H1 (cell line): Measurements from ENCODE around the gene DDX18. TPM values are rescaled to one million over a fixed set of nuclear protein-coding genes. Genes with fewer than 3 reads are reported as not detected.

ENCODE experiments used
- CTCF ChIA-PET: fragments of 300-600 bp; sonication (Branson Sonifier 250); formaldehyde crosslinking; loops from one replicate; lab custom pipeline; 2021; ENCODE audit not compliant: partially characterized antibody; lab: Charles Lee
- POLR2A ChIA-PET: fragments of 300-600 bp; sonication (Branson Sonifier 250); formaldehyde crosslinking; loops from one replicate; lab custom pipeline; 2021; ENCODE audit warnings: inconsistent platforms; ENCODE audit not compliant: partially characterized antibody; lab: Charles Lee
- DNase-seq, 2 experiments: peaks; one replicate each; pipeline versions ENCODE4 v3.0.0 to v3.0.0-alpha.2; 2010 to 2022; ENCODE audit warnings: low spot score in 2 of 2, low read depth in 1 of 2, mixed read lengths in 1 of 2
- FAIRE-seq: peaks from 2 replicates; lab custom pipeline; 2011; peaks lifted over from hg19 to GRCh38; lab: Jason Lieb, UNC
- H2AFZ ChIP-seq: 2 replicates; pipeline ENCODE4 v1.8.1; 2012; ENCODE audit warnings: low read length, inconsistent platforms
- H2AK5ac ChIP-seq: 2 replicates; pipeline ENCODE4 v1.6.1; 2013; ENCODE audit warnings: low read depth, low read length
- H2BK120ac ChIP-seq: replicated peaks from 2 replicates; pipeline ENCODE3; 2013; ENCODE audit warnings: low read depth, low read length, inconsistent platforms
- H2BK12ac ChIP-seq: 2 replicates; pipeline ENCODE4 v1.6.1; 2013; ENCODE audit warnings: low read depth, low read length
- H2BK15ac ChIP-seq: 2 replicates; pipeline ENCODE4 v1.6.1; 2013; ENCODE audit warnings: low read length
- H2BK20ac ChIP-seq: 2 replicates; pipeline ENCODE4 v1.6.1; 2013; ENCODE audit warnings: low read length
- H2BK5ac ChIP-seq: 2 replicates; pipeline ENCODE4 v1.6.1; 2013; ENCODE audit warnings: low read depth, low read length
- H3K14ac ChIP-seq: 2 replicates; pipeline ENCODE4 v1.6.1; 2013; ENCODE audit warnings: inconsistent platforms; ENCODE audit not compliant: insufficient read length
- H3K18ac ChIP-seq: 2 replicates; pipeline ENCODE4 v1.6.1; 2013; ENCODE audit warnings: low read length; ENCODE audit errors: extremely low read depth
- H3K23ac ChIP-seq: 2 replicates; pipeline ENCODE4 v1.6.1; 2013; ENCODE audit warnings: inconsistent platforms; ENCODE audit not compliant: insufficient read length
- H3K23me2 ChIP-seq: 2 replicates; pipeline ENCODE4 v1.6.1; 2013; ENCODE audit warnings: low read depth, low read length
- H3K27ac ChIP-seq: 2 replicates; pipeline ENCODE4 v1.6.1; 2011; ENCODE audit warnings: low read depth, low read length, inconsistent platforms
- H3K27me3 ChIP-seq, 4 experiments: replicated peaks in 1 of 4; 1 replicate in 1 of 4; 2 replicates in 3 of 4; pipeline versions ENCODE4 v1.6.1 to v1.8.1; 2011 to 2013; ENCODE audit warnings: low read length in 3 of 4, mild to moderate bottlenecking in 3 of 4, inconsistent platforms in 2 of 4, mixed read lengths in 2 of 4, moderate library complexity in 1 of 4; ENCODE audit not compliant: control insufficient read depth in 3 of 4, insufficient read depth in 3 of 4; ENCODE audit errors: extremely low read depth in 1 of 4
- H3K36me3 ChIP-seq, 4 experiments: 2 replicates each; pipeline versions ENCODE4 v1.6.1 to v1.8.1; 2011 to 2013; ENCODE audit warnings: mild to moderate bottlenecking in 4 of 4, low read length in 3 of 4, moderate library complexity in 2 of 4, control low read depth in 1 of 4, inconsistent platforms in 1 of 4; ENCODE audit not compliant: insufficient read depth in 4 of 4, control insufficient read depth in 2 of 4
- H3K4ac ChIP-seq: replicated peaks from 2 replicates; pipeline ENCODE3; 2013; ENCODE audit warnings: low read length, low read depth, mixed read lengths, inconsistent platforms; ENCODE audit not compliant: insufficient read length
- H3K4me1 ChIP-seq, 4 experiments: replicated peaks in 1 of 4; 1 replicate in 1 of 4; 2 replicates in 3 of 4; pipeline versions ENCODE4 v1.6.1 to v1.8.1; 2011 to 2013; ENCODE audit warnings: low read length in 3 of 4, inconsistent platforms in 2 of 4, mixed read lengths in 1 of 4; ENCODE audit not compliant: insufficient read depth in 4 of 4, control insufficient read depth in 3 of 4
- H3K4me2 ChIP-seq, 2 experiments: 2 replicates each; pipeline versions ENCODE4 v1.6.1 to v1.8.1; 2011 to 2013; ENCODE audit warnings: low read depth in 2 of 2, low read length in 2 of 2, control low read depth in 1 of 2, inconsistent platforms in 1 of 2, mild to moderate bottlenecking in 1 of 2; ENCODE audit not compliant: insufficient read depth in 1 of 2
- H3K4me3 ChIP-seq, 4 experiments: fragments of 200-600, 300-600 bp in 1 of 4; sonication (generic), shearing (Covaris generic), sonication (Bioruptor Twin) in 1 of 4; 2 replicates each; pipeline versions ENCODE4 v1.5.1 to v1.8.1; 2011 to 2016; ENCODE audit warnings: low read length in 4 of 4, low read depth in 3 of 4, control low read depth in 2 of 4, inconsistent platforms in 2 of 4, mild to moderate bottlenecking in 2 of 4, mixed read lengths in 1 of 4, moderate library complexity in 1 of 4; ENCODE audit not compliant: insufficient read depth in 2 of 4; ENCODE audit errors: extremely low read depth in 1 of 4
- H3K56ac ChIP-seq: replicated peaks from 2 replicates; pipeline ENCODE3; 2013; ENCODE audit warnings: low read depth, mild to moderate bottlenecking, mixed read lengths, low read length, inconsistent platforms; ENCODE audit not compliant: insufficient read length
- H3K79me1 ChIP-seq: 2 replicates; pipeline ENCODE4 v1.6.1; 2013; ENCODE audit warnings: low read depth, low read length, control low read depth
- H3K79me2 ChIP-seq, 2 experiments: 2 replicates each; pipeline versions ENCODE4 v1.6.1 to v1.8.1; 2012 to 2013; ENCODE audit warnings: low read length in 2 of 2, mild to moderate bottlenecking in 2 of 2, inconsistent platforms in 1 of 2; ENCODE audit not compliant: insufficient read depth in 2 of 2, control insufficient read depth in 1 of 2
- H3K9ac ChIP-seq, 4 experiments: replicated peaks in 1 of 4; 1 replicate in 1 of 4; 2 replicates in 3 of 4; pipeline versions ENCODE4 v1.6.1 to v1.8.1; 2011 to 2013; ENCODE audit warnings: low read depth in 3 of 4, low read length in 3 of 4, control low read depth in 2 of 4, mild to moderate bottlenecking in 2 of 4, moderate library complexity in 2 of 4, inconsistent platforms in 1 of 4; ENCODE audit errors: extremely low read depth in 1 of 4
- H3K9me3 ChIP-seq, 2 experiments: 2 replicates each; pipeline versions ENCODE4 v1.6.1 to v1.8.1; 2012 to 2013; ENCODE audit warnings: mild to moderate bottlenecking in 2 of 2, moderate library complexity in 2 of 2, control low read depth in 1 of 2, inconsistent platforms in 1 of 2, low read depth in 1 of 2, low read length in 1 of 2, mixed read lengths in 1 of 2; ENCODE audit not compliant: insufficient read depth in 2 of 2
- H4K20me1 ChIP-seq, 2 experiments: replicated peaks in 1 of 2; 2 replicates each; pipeline versions ENCODE3 to v1.8.1; 2011 to 2013; ENCODE audit warnings: inconsistent platforms in 2 of 2, low read length in 2 of 2, mild to moderate bottlenecking in 1 of 2; ENCODE audit not compliant: insufficient read depth in 2 of 2, control insufficient read depth in 1 of 2
- H4K5ac ChIP-seq: 2 replicates; pipeline ENCODE4 v1.6.1; 2013; ENCODE audit warnings: low read length, low read depth, mixed read lengths, inconsistent platforms; ENCODE audit not compliant: insufficient read length
- H4K8ac ChIP-seq: 2 replicates; pipeline ENCODE4 v1.8.0; 2013; ENCODE audit warnings: mild to moderate bottlenecking, moderate library complexity, low read length, inconsistent platforms; ENCODE audit not compliant: insufficient read depth; ENCODE audit errors: extremely low read depth
- H4K91ac ChIP-seq: replicated peaks from 2 replicates; pipeline ENCODE3; 2013; ENCODE audit warnings: low read length, mixed read lengths, inconsistent platforms; ENCODE audit not compliant: insufficient read length
- BACH1 ChIP-seq: IDR thresholded peaks from 2 replicates; pipeline ENCODE4 v1.6.1; 2012; ENCODE audit warnings: low read length, improper control_type of control experiment
- CHD1 ChIP-seq: IDR thresholded peaks from 2 replicates; pipeline ENCODE4 v1.6.1; 2012; ENCODE audit warnings: low read depth, low read length, improper control_type of control experiment
- HDAC6 ChIP-seq: IDR thresholded peaks from one replicate; pipeline ENCODE4 v1.7.1; 2012; ENCODE audit warnings: low read depth, mild to moderate bottlenecking, inconsistent platforms, low read length, moderate library complexity
- KDM1A ChIP-seq: fragments of 200-600, 300-600 bp; sonication (generic); IDR thresholded peaks from 2 replicates; pipeline ENCODE4 v1.7.1; 2016; ENCODE audit warnings: mild to moderate bottlenecking, low read length, borderline replicate concordance
- MAX ChIP-seq: IDR thresholded peaks from 2 replicates; pipeline ENCODE4 v1.6.1; 2012; ENCODE audit warnings: inconsistent platforms
- POU5F1 ChIP-seq: IDR thresholded peaks from 2 replicates; pipeline ENCODE4 v1.6.1; 2011; ENCODE audit warnings: low read depth, mild to moderate bottlenecking, low read length, moderate library complexity
- SP2 ChIP-seq: IDR thresholded peaks from 2 replicates; pipeline ENCODE4 v1.6.1; 2012; ENCODE audit warnings: mild to moderate bottlenecking, low read length, inconsistent platforms
- TEAD4 ChIP-seq: IDR thresholded peaks from 2 replicates; pipeline ENCODE4 v1.6.1; 2012; ENCODE audit warnings: low read depth, low read length, inconsistent platforms, mixed read lengths
- WGBS, 2 experiments: shearing (Covaris generic) in 1 of 2; methylation state at CpG; one replicate each; pipeline versions ENCODE4 v1.1.6 to v1.1.7; 2013 to 2015; ENCODE audit warnings: low lambda C conversion rate in 2 of 2, mixed read lengths in 2 of 2, inconsistent platforms in 1 of 2, low coverage in 1 of 2, missing lambda C conversion rate in 1 of 2; ENCODE audit not compliant: insufficient replicate concordance in 2 of 2, insufficient coverage in 1 of 2, insufficient read length in 1 of 2; ENCODE audit errors: extremely low coverage in 1 of 2, missing lambda C conversion rate in 1 of 2; 5-methylcytosine and 5-hydroxymethylcytosine counted together
- polyA plus RNA-seq, 7 experiments: library from polyadenylated mRNA; depleted of rRNA in 3 of 7; stranded (reverse) in 5 of 7; unstranded in 2 of 7; fragments of >200 nt in 5 of 7; fragments of 200-250 nt in 2 of 7; gene quantifications; 1 replicate in 5 of 7; 2 replicates in 1 of 7; 4 replicates in 1 of 7; pipeline versions ENCODE4 v1.2.1 to v1.2.3, GENCODE V29; 2011 to 2013; ENCODE audit warnings: missing spikeins in 2 of 7, mixed read lengths in 2 of 7
- total RNA-seq: library from RNA; stranded (reverse); fragmentation: NEBNext Ultra II Directional; extraction: Animal tissue kit (Norgen Biotek cat#: 25700); gene quantifications from 2 replicates; pipeline ENCODE4 v1.2.1, GENCODE V29; 2021

The DDX18 gene
- total and polyA plus RNA-seq, 2 of the 8 experiments (the other 6 are each of a cell fraction or from before 2014, with no cell fraction given) = 31.3 to 119 TPM

- Histone ChIP-seq H2BK15ac (no peak overlapping the region), H3K4me1 (peaks cover 0 to 11% (median 5%) of the 10 kb centered on the region in 4 experiments; a peak in 6 of 7 replicates), H3K14ac (no peak overlapping the region), H3K79me2 (no peaks in the 10 kb centered on the region), H3K4me3 (no peak overlapping the region), H3K9me3 (no peaks in the 10 kb centered on the region), H3K79me1 (no peaks in the 10 kb centered on the region), H3K4ac (no peak overlapping the region), H3K18ac (no peak overlapping the region), H2BK5ac (no peak overlapping the region), H3K4me2 (no peak overlapping the region), H3K56ac (no peak overlapping the region), H3K23me2 (no peaks in the 10 kb centered on the region), H2AFZ (no peak overlapping the region), H4K8ac (no peak overlapping the region), H3K9ac (no peak overlapping the region), H4K5ac (no peak overlapping the region), H2BK20ac (no peak overlapping the region), H3K23ac (no peak overlapping the region), H3K36me3 (no peaks in the 10 kb centered on the region), H3K27ac (no peak overlapping the region), H4K20me1 (no peaks in the 10 kb centered on the region), H2BK120ac (no peak overlapping the region), H2BK12ac (no peak overlapping the region), H2AK5ac (no peak overlapping the region), H3K27me3 (peaks cover 0 to 8% (median 1%) of the 10 kb centered on the region in 4 experiments; a peak in 2 of 7 replicates), H4K91ac (no peak overlapping the region)
- WGBS, 2 experiments = 88% methylated on average over 8 of the region's 8 CpGs; no CpG with 5 or more reads in 1 of the 2 experiments
- ChIA-PET CTCF (interaction anchor here (0.9 to 2.0 kb wide), 3 partner anchors 15 to 64 kb away, joined by 3 to 6 read pairs (median 4); partner anchors contain the start of gene DDX18), POLR2A (interaction anchor here (1.7 to 2.3 kb wide), 2 partner anchors 14 to 20 kb away, joined by 5 to 6 read pairs; no protein-coding TSS in a partner anchor)
- TF ChIP-seq CHD1 = no peak
- no peak for TF ChIP-seq TEAD4
- no peak for TF ChIP-seq HDAC6
- no peak for TF ChIP-seq POU5F1
- no peak for TF ChIP-seq BACH1
- TF ChIP-seq MAX = no peak
- TF ChIP-seq SP2 = no peak
- TF ChIP-seq KDM1A = no peak
- FAIRE-seq (no peak), DNase-seq (no peak)
Measured at GRCh38 chr2:117853873-117854272, 39.4 kb downstream of the DDX18 start.
